GM21786 (cell line): Measurements from ENCODE around the gene ADAM12.

Experiments
- ATAC-seq: cut with Tn5 transposase; IDR thresholded peaks from one replicate; pipeline ENCODE4 v1.9.1; 2021; ENCODE audit not compliant: unreplicated experiment

Gene ADAM12

GRCh38 chr10:126158133-126158892 is 230.0 kb downstream of the ADAM12 start:
- no peak for ATAC-seq

GRCh38 chr10:126157189-126157588 is 231.1 kb downstream of the ADAM12 start:
- ATAC-seq, result no peak

- ATAC-seq, result no peak
These were observed 231.8 kb downstream of the ADAM12 start for GRCh38 chr10:126156503-126156902.

- ATAC-seq, result no peak
These were observed 232.3 kb downstream of the ADAM12 start for GRCh38 chr10:126156012-126156411.

- no peak for ATAC-seq
These were observed 232.7 kb downstream of the ADAM12 start for GRCh38 chr10:126155528-126155927.

GRCh38 chr10:126153711-126154628 is 234.3 kb downstream of the ADAM12 start:
- ATAC-seq, result no peak

GRCh38 chr10:126147866-126148587 is 240.2 kb downstream of the ADAM12 start:
- ATAC-seq, result no peak

GRCh38 chr10:126146771-126147170 is 241.5 kb downstream of the ADAM12 start:
- no peak for ATAC-seq

GRCh38 chr10:126143117-126143516 is 245.2 kb downstream of the ADAM12 start:
- no peak for ATAC-seq

GRCh38 chr10:126140746-126141273 is 247.5 kb downstream of the ADAM12 start:
- ATAC-seq, result no peak

GRCh38 chr10:126137562-126138221 is 250.6 kb downstream of the ADAM12 start:
- ATAC-seq, result no peak

GRCh38 chr10:126135941-126136595 is 252.2 kb downstream of the ADAM12 start:
- ATAC-seq, result no peak

- no peak for ATAC-seq
These were observed 253.1 kb downstream of the ADAM12 start for GRCh38 chr10:126135177-126135576.

GRCh38 chr10:126133906-126134656 is 254.2 kb downstream of the ADAM12 start:
- no peak for ATAC-seq

GRCh38 chr10:126133082-126133620 is 255.1 kb downstream of the ADAM12 start:
- ATAC-seq, result no peak

- ATAC-seq, result no peak
These were observed 256.9 kb downstream of the ADAM12 start for GRCh38 chr10:126131341-126131740.

- no peak for ATAC-seq
These were observed 258.0 kb downstream of the ADAM12 start for GRCh38 chr10:126130271-126130710.

- no peak for ATAC-seq
These were observed 259.3 kb downstream of the ADAM12 start for GRCh38 chr10:126129026-126129425.

GRCh38 chr10:126128581-126128980 is 259.7 kb downstream of the ADAM12 start:
- no peak for ATAC-seq
